Measurements from ENCODE around the gene EDA2R. TPM values are rescaled to one million over a fixed set of nuclear protein-coding genes. Genes with fewer than 3 reads are reported as not detected.

Gene EDA2R
- total RNA-seq, 1 donor from 2014 or later: 1.2 TPM

GRCh38 chrX:66625525-66625924 lies 13.4 kb downstream of the EDA2R start:
- H3K4me1 ChIP-seq: no peaks in the 10 kb centered on the region
- intact Hi-C loops (cut with DNase I): no loop called here
- no peak overlapping the region for H3K4me3 ChIP-seq
- DNase-seq (ENCODE audit: extremely low spot score in 2 of 2): no peak
- TF ChIP-seq POLR2A (IDR thresholded peaks at IDR 0.05) (no peak), CTCF (IDR thresholded peaks at IDR 0.05) (no peak), POLR2AphosphoS5 (IDR thresholded peaks at IDR 0.05; ENCODE audit: insufficient read depth in 1 of 2, low read depth in 1 of 2) (no peak)
- H3K27ac ChIP-seq: no peak overlapping the region
- no peaks in the 10 kb centered on the region for H3K27me3 ChIP-seq
- H3K9me3 ChIP-seq: no peaks in the 10 kb centered on the region
- no peaks in the 10 kb centered on the region for H3K36me3 ChIP-seq

- DNase-seq (ENCODE audit: extremely low spot score in 2 of 2): no peak
- Histone ChIP-seq H3K27ac (no peak overlapping the region), H3K36me3 (no peaks in the 10 kb centered on the region), H3K4me3 (no peak overlapping the region), H3K9me3 (no peaks in the 10 kb centered on the region), H3K27me3 (no peaks in the 10 kb centered on the region), H3K4me1 (no peaks in the 10 kb centered on the region)
- TF ChIP-seq POLR2AphosphoS5 (IDR thresholded peaks at IDR 0.05; ENCODE audit: insufficient read depth in 1 of 2, low read depth in 1 of 2): no peak
- TF ChIP-seq POLR2A (IDR thresholded peaks at IDR 0.05): no peak
- no peak for TF ChIP-seq CTCF (IDR thresholded peaks at IDR 0.05)
- intact Hi-C loops (cut with DNase I): no loop called here
Measured at GRCh38 chrX:66622209-66622608, 16.7 kb downstream of the EDA2R start.

DNA sequence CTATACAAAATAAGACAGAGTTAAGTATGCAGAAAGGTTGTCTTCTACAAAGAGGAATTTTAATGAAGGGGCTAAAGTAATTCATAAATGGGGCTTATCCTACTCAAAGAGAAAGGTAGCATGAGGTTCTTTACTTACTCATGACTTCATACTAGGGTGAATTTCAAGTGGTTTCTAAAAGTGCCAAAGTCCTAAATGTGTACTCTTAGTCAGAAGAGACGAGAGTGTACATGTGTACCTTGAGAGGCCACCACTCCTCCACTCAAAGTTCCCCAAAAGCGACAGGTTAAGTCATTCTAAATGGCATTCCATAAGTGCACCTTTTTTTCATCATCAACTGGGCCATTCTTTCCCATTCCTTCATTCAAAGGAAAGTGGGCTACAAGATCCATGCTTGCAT lies 21.9 kb downstream of the EDA2R start:
- Histone ChIP-seq H3K9me3 (no peaks in the 10 kb centered on the region), H3K27ac (no peak overlapping the region), H3K36me3 (no peaks in the 10 kb centered on the region), H3K27me3 (no peaks in the 10 kb centered on the region), H3K4me3 (no peak overlapping the region), H3K4me1 (no peaks in the 10 kb centered on the region)
- TF ChIP-seq CTCF (IDR thresholded peaks at IDR 0.05): no peak
- no peak for TF ChIP-seq POLR2AphosphoS5 (IDR thresholded peaks at IDR 0.05; ENCODE audit: insufficient read depth in 1 of 2, low read depth in 1 of 2)
- no peak for TF ChIP-seq POLR2A (IDR thresholded peaks at IDR 0.05)
- intact Hi-C loops (cut with DNase I): no loop called here
- no peak for DNase-seq (ENCODE audit: extremely low spot score in 2 of 2)

DNA sequence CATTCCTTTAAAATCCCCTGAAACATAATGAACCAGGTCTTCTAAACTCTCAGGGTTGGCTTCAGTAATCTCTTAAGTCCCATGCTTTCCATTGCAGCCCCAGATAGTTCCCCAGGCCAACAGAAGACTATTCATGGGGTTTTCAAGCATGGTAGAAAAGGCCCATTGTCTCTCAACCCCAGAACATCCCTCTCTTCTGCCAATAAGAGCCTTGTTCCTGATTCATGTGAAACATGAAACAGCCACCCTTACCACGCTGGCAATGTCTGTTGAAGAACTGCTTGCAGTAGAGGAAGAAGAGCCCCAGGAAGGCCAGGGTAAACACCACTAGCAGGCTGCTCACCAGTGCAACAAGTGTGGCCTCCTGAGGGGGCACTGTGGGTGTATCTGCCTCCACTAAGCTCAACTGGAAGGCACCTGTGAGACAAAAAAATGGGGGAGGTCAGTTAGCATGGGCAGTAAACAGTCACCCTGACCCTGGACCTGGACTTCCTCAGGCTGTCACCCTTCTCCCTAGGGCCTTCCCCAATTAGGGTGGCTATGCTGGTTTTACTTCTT lies 36.4 kb downstream of the EDA2R start:
- TF ChIP-seq CTCF (IDR thresholded peaks at IDR 0.05): no peak
- no peak for TF ChIP-seq POLR2AphosphoS5 (IDR thresholded peaks at IDR 0.05; ENCODE audit: insufficient read depth in 1 of 2, low read depth in 1 of 2)
- no peak for TF ChIP-seq POLR2A (IDR thresholded peaks at IDR 0.05)
- no peaks in the 10 kb centered on the region for H3K4me1 ChIP-seq
- H3K27ac ChIP-seq: no peak overlapping the region
- H3K4me3 ChIP-seq: no peak overlapping the region
- H3K9me3 ChIP-seq: peaks cover 2% of the 10 kb centered on the region
- peaks cover 0 to 5% of the 10 kb centered on the region in 2 donors for H3K36me3 ChIP-seq
- DNase-seq (ENCODE audit: extremely low spot score in 2 of 2): no peak
- H3K27me3 ChIP-seq: no peaks in the 10 kb centered on the region
- intact Hi-C loops (cut with DNase I): no loop called here

- no peak for TF ChIP-seq POLR2AphosphoS5 (IDR thresholded peaks at IDR 0.05; ENCODE audit: insufficient read depth in 1 of 2, low read depth in 1 of 2)
- TF ChIP-seq CTCF (IDR thresholded peaks at IDR 0.05): no peak
- TF ChIP-seq POLR2A (IDR thresholded peaks at IDR 0.05): no peak
- no peaks in the 10 kb centered on the region for H3K4me1 ChIP-seq
- peaks cover 0 to 5% of the 10 kb centered on the region in 2 donors for H3K36me3 ChIP-seq
- DNase-seq (ENCODE audit: extremely low spot score in 2 of 2): no peak
- no peak overlapping the region for H3K27ac ChIP-seq
- no peaks in the 10 kb centered on the region for H3K27me3 ChIP-seq
- no peaks in the 10 kb centered on the region for H3K9me3 ChIP-seq
- intact Hi-C loops (cut with DNase I): no loop called here
- H3K4me3 ChIP-seq: no peak overlapping the region
Measured at GRCh38 chrX:66601522-66601921, 37.4 kb downstream of the EDA2R start.

Measured in vagina (tissue), 2 donors.